ELR (cell line): ENCODE results near the gene UPF3B.
A peak's percentile ranks its signal among the peaks of the same experiment; 100 is the strongest.
"Not testable (repeated sequence)": the region's sequence is repeated elsewhere in the genome, so short reads cannot be mapped to it uniquely, and the experiment has no call there.

Source experiments
- DNase-seq: peaks from one replicate; pipeline ENCODE4 v3.0.0-alpha.2; 2015; ENCODE audit warnings: low read depth

The UPF3B gene

DNA sequence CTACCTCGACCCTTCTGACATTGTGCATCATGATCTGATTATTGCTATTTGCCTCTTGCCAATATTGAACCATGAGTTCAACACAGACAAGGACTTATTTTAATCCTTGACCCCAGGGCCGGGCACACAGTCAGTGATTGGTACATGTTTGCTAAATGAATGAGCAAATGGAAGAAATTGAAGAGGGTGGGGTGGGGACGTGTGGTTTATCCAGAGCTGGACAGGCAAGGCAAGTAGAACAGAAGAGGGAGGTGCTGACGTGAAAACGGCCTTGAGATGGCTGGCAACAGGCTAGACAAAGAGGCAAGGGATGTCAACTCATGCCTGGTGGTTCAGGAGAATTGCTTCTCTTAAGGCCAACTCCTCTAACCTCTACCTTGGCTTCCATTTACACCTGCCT lies 28.5 kb downstream of the UPF3B start:
- DNase-seq: not testable (repeated sequence)

DNA sequence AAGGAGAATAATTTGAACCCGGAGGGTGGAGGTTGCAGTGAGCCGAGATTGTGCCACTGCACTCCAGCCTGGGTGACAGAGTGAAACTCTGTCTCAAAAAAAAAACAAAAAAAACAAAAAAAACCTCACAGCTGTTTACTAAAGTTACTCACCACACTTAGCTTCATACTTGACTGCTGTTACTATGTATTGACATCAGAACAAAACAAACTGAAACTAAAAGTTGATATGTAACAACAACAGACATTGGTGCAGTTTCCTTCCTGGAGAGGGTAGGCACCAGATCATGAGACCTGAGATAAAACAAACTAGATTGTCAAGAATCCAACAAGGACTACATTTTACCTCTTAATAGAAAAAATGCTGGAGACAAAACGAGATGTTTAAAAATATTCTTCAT lies 31.1 kb downstream of the UPF3B start:
- not testable (repeated sequence) for DNase-seq

DNA sequence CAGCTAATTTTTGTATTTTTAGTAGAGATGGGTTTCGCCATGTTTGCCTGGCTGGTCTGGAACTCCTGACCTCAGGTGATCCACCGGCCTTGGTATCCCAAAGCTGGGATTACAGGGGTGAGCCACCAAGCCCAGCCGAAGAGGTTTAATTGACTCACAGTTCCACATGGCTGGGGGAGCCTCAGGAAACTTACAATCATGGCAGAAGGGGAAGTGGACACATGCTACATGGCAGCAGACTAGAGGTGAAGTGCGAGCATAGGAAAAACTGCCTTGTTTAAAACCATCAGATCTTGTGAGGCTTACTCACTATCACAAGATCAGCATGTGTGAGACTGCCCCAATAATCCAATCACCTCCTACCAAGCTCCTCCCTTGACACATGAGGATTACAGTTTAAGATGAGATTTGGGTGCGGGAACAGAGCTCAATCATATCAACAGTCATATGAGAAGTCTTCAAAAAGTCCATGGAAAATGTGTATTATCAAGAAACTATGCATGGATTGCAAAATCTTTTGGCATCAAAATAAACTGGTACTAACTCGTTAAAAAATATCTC lies 35.6 kb downstream of the UPF3B start:
- no peak for DNase-seq

DNA sequence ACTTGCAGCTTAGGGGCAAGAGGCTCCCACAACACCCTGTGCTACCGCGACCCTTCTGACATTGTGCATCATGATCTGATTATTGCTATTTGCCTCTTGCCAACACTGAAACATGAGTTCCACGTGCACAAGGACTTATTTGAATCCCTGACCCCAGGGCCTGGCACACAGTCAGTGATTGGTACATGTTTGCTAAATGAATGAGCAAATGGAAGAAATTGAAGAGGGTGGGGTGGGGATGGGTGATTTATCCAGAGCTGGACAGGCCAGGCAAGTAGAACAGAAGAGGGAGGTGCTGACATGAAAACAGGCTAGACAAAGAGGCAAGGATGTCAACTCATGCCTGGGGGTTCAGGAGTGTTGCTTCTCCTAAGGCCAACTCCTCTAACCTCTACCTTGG lies 36.5 kb downstream of the UPF3B start:
- no peak for DNase-seq

DNA sequence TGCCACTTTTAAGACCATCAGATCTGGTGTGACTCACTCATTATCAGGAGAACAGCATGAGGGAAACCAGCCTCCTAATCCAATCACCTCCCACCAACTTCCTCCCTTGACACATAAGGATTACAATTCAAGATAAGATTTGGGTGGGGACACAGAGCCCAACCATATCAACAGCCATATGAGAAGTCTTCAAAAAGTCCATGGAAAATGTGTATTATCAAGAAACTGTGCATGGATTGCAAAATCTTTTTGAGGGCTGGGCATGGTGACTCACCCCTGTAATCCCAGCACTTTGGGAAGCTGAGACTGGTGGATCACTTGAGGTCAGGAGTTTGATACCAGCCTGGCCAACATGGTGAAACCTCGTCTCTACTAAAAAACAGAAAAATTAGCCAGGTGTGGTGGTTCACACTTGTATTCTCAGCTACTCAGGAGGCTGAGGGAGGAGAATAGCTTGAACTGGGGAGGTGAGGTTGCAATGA lies 43.5 kb downstream of the UPF3B start:
- no peak for DNase-seq

DNA sequence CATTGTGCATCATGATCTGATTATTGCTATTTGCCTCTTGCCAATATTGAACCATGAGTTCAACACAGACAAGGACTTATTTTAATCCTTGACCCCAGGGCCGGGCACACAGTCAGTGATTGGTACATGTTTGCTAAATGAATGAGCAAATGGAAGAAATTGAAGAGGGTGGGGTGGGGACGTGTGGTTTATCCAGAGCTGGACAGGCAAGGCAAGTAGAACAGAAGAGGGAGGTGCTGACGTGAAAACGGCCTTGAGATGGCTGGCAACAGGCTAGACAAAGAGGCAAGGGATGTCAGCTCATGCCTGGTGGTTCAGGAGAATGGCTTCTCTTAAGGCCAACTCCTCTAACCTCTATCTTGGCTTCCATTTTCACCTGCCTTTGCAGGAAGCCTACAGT lies 44.3 kb downstream of the UPF3B start:
- DNase-seq: not testable (repeated sequence)

DNA sequence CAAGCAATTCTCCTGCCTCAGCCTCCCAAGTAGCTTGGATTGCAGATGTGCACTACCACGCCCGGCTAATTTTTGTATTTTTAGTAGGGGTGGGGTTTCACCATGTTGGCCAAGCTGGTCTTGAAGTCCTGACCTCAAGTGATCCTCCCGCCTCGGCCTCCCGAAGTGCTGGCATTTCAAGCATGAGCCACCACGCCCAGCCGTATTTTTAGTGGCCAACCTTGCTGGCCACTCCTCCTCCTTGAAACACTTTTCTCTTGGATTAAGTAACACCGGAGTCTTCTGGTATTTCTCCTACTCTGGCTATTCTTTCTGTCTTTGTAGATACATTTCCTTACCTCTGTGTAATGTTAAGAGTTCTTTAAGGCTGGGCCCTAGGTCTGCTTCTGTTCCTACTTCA lies 50.2 kb downstream of the UPF3B start:
- DNase-seq: no peak

DNA sequence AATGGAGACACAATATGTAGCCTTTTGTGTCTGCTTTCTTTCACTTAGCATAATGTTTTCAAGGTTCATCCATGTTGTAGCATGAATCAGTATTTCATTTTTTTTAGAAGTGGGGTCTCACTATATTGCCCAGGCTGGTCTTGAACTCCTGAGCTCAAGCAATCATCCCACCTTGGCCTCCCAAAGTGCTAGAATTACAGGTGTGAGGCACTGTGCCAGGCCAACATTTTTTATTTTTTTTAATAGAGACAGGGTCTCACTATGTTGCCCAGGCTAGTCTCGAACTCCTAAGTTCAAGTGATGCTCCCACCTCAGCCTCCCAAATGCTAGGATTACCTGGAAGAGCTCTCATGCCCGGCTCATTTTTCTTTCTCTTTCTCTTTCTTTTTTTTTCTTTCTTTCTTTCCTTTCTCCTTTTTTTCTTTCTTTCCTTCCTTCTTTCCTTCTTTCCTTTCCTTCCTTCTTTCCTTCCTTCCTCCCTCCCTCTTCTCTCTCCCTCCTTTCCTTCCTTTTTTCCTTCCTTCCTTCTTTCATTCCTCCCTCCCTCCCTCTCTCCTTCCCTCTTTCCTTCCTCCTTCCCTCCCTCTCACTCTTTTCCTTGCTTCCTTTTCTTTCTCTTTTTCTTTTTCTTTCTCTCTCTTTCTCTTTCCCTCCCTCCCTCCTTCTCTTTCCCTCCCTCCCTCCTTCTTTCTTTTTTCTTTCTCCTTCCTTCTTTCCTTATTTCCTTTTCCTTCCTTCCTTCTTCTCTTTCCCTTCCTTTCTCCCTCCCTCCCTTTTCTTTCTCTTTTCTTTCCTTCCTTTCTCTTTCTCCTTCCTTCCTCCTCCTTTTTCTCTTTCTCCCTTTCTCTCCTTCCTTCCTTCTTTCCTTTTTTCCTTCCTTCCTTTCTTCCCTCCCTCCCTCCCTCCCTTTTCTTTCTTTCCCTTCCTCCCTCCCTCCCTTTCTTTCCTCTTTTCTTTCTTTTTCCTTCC lies 51.2 kb downstream of the UPF3B start:
- no peak for DNase-seq

DNA sequence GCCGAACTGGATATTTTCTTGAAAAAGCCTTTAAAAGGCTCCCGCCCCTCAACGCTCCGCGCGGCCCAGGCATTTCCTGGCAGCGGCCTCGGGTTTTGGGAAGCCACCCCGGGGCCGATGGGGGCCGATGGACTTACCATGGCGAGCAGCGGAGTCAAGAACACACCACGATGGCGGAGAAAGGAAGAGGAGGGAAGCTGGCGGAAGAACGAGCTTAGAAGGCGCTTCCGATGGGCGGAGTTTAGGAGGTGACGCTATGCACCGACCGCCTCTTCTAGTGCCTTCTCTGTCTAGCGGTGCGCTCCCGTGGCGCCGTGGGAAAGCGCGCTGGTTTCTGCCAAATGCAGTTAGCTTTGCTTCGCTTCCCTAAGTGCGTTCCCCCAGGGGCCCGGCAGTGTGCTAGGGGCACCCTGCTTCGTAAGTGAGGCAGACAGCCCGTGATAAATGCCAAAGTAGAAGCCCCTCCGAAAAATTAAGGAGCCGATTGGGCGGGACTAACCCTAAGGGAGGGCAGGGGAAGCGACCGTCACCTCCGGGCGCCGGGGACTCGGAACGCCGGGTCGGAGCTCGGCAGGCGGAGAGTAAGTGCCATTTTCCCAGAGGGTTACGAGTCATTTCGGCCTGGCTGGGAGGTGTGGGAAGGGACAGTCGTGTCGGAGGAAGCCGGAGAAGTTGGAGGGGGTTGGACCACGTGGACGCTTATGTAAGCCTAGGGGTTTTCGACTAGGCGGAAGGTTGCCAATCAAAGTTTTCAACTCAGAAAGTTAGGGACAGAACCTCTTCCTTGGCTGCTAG lies 61.1 kb downstream of the UPF3B start, which contains the start of gene RPL39:
Gene RPL39, minus strand, starts transcription at position 194 of the 795 bp plus-strand sequence. Its CDS starts 54 bp downstream, at position 140.
- DNase-seq: peak; percentile 91

DNA sequence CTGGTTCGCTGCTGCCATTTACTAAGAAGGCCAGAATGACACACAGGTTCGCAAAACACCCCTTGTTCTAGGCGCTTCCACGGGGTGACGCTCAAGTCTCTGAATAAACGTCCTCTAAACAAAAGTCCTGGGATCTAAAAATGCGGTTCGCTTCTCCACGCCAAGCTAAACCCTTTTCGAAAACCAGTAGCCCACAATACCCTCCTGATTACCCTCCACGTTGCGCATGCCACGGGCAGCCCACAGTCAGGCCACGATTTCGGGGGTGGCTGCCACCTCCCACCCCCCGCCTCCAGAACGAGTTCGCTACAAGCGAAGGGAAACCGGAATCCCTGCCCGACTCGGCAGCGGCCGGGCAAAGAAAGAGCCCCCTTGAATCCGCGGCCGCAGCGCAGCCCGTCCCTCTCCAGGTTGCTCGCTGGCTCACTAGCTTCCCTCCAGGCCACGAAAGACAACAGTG lies 61.8 kb downstream of the UPF3B start:
- DNase-seq: peak; percentile 36

DNA sequence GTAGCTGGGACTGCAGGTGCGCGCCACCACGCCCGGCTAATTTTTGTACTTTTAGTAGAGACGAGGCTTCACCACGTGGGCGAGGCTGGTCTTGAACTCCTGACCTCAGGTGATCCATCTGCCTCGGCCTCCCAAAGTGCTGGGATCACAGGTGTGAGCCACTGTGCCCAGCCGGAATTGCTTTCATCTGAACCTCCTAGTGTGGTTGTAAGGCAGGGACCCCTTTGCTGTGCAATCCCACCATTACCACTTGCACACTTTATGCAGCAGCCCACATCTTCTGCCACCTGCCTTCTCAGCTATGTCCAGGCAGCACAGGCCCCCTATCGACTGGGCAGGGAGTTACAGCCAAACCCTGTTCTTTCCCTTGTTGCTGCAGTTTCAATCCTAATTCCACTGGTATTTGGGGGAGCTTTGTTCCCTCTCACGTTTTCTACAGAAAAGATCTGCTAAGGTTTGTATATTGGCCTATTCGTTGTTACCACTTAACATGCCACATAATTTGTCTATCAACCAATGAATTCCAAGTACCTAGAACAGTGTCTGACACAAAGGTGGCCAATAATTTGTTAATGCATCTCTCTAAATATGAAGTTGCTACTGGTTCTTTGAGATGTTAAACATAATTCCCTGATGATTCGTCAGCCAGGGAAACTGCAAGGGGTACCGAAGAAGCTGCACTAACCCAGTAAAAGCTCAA lies 67.9 kb downstream of the UPF3B start:
- peak; percentile 52 for DNase-seq
